HG03196 (cell line): ENCODE data around the gene ECHDC3.
A peak's percentile ranks its signal among the peaks of the same experiment; 100 is the strongest.
"Not testable (repeated sequence)": the region's sequence is repeated elsewhere in the genome, so short reads cannot be mapped to it uniquely, and the experiment has no call there.

Experiments
- ATAC-seq: cut with Tn5 transposase; IDR thresholded peaks from one replicate; pipeline ENCODE4 v1.9.1; 2021; ENCODE audit not compliant: unreplicated experiment

Gene ECHDC3, protein sequence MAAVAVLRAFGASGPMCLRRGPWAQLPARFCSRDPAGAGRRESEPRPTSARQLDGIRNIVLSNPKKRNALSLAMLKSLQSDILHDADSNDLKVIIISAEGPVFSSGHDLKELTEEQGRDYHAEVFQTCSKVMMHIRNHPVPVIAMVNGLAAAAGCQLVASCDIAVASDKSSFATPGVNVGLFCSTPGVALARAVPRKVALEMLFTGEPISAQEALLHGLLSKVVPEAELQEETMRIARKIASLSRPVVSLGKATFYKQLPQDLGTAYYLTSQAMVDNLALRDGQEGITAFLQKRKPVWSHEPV

GRCh38 chr10:11742009-11742778 is at the start of gene ECHDC3:
TSS of gene ECHDC3 (plus strand) at chr10:11742382. CDS start at chr10:11742577, 195 bp downstream.
- peak; percentile 67 for ATAC-seq

GRCh38 chr10:11693376-11693775 is 48.8 kb upstream of the ECHDC3 start:
- no peak for ATAC-seq

GRCh38 chr10:11695779-11696178 is 46.4 kb upstream of the ECHDC3 start:
- ATAC-seq, result no peak

DNA sequence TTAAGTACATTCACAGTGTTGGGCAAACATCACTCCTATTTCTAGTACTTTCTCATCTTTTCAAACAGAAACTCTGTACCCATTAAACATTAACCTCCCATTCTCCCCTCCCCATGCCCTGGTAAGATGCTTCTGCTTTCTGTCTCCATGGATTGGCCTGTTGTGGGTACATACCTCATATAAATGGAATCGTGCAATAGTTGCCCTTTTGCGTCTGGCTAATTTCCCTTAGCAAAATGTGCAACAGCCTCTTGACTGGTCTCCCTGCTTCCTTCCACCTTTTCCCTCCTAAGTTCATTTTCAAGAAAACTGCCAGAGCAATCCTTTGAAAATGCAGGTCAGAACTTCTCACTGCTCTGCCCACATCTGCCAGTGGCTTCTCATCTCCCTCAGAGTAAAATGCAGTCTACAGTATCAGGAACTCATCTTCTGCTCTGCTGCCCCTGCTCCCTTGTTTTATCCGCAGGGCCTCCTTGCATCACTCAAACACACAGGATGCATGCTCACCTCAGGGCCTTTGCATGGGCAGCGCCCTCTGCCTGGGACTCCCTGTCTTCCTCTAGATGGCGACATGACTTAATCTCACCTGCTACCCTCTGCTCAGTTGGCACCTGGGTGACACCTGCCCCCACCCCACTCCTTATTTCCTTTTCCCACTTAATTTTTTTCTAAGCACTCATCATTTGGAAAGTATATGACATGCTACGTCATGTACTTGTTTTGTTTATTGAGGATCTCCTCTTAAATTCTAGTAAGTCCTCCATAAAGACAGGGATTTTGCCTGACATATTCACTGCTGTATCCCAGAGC is 44.3 kb upstream of the ECHDC3 start:
- ATAC-seq, result peak; percentile 53

- peak; percentile 63 for ATAC-seq
Measured at GRCh38 chr10:11698691-11699549, 43.3 kb upstream of the ECHDC3 start.

- ATAC-seq, result peak; percentile 29
Measured at GRCh38 chr10:11699550-11700097, 42.6 kb upstream of the ECHDC3 start.

DNA sequence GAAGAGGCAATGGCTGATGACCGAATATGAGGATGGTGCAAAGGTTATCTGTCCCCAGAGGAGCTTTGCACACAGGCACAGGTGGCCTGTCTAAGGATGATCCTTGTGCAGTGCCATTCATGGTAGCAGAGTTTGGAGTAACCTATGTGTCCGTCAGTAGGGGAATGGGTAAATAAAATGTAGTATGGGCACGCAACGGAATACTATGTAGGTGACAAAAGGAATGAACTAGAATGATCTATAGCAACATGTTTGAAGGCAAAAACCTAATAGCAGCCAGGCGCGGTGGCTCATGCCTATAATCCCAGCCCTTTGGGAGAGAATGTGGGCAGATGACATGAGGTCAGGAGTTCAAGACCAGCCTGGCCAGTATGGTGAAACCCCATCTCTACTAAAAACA is 41.6 kb upstream of the ECHDC3 start:
- no peak for ATAC-seq

GRCh38 chr10:11701451-11702095 is 40.6 kb upstream of the ECHDC3 start:
- no peak for ATAC-seq

DNA sequence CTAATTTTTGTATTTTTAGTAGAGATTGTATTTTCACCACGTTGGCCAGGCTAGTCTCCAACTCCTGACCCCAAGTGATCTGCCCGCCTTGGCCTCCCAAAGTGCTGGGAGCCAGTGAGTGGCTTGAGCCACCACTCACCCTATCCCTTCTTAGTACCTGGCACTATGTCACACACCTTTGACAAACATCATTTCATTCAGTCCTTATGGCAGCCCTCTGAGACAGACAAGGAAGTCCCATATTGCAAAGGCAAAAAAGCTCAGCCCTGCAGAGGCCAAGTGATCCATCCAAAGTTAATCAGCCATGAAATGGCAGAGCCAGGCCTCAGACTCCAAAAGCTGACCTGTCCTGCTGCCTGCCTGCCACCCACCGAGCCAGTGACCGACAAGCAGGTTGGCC is 39.9 kb upstream of the ECHDC3 start:
- no peak for ATAC-seq

DNA sequence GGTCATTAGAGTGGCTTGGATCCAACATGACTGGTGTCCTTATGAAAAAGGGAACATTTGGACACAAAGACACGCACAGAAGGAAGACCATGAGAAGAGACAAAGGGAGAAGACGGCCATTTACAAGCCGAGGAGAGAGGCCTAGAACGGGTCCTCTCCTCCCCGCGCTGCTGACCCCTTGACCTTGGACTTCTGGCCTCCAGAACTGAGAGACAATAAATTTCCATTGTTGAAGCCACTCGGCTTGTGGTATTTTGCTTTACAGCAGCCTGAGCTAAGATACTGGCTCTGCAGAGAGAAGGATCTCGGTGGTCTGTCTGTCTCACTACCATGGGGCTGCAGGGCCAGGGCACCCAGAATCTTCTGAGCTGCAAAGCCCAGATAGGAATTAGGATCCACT is 38.1 kb upstream of the ECHDC3 start:
- no peak for ATAC-seq

DNA sequence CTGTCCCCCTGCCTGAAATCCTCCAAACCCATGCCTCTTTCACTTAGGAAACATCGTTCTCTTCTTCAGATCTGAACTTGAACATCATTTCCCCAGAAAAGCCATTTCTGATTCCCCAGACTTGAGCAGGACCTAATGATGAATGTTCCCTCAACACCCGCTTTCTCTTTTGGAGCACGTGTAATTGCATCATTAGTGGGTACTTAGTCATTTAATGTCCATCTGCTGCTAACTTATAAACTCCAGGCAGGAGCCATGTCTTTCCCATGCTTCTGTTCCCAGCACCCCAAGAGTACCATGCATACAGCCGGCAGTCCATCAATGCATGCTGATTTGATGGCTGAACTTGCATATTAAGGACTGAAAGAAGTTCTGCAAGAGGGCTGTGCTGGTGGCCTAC is 36.5 kb upstream of the ECHDC3 start:
- no peak for ATAC-seq

DNA sequence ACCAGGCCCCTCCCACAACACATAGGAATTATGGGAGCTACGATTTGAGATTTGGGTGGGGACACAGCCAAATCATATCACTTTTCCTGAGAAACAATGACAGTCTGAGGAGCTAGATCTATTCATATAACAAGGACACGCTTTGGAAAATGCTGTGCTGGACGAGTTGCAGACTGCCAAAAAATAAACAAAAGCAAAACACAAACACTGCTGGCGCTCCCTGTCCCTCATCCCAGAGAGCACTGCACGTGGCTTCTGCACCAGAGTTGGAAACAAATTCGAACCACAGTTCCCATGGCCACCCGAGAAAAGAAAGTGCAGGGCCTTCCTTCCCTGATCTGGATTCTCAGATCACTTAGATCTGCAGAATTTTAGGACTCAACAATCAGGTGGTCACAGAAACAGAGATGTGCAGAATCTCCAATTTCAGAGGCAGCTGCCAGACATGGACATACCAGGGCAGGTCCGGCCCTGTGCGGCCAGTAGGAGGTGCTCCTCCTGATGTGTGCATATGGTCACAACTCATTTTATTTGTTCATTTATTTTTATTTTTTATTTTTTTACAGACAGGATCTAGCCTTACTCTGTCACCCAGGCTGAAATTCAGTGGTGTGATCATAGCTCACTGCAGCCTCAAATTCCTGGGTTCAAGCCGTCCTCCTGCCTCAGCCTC is 35.2 kb upstream of the ECHDC3 start:
- no peak for ATAC-seq

- no peak for ATAC-seq
Measured at GRCh38 chr10:11707624-11708350, 34.4 kb upstream of the ECHDC3 start.

DNA sequence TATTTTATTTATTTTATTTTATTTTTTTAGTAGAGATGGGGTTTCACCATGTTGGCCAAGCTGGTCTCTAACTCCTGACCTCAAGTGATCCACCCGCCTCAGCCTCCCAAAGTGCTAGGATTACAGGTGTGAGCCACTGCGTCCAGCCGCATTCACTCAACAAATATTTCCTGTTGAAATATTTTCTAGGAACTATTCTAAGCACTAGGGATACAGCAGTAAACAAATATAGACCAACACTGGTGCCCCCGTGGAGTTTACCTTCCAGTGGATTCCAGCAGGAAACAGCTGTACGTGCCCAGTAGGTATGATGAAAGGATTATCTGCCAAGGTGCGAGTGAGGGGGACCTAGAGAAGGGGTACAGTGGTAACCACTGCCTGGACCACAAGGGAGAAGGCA is 33.4 kb upstream of the ECHDC3 start:
- not testable (repeated sequence) for ATAC-seq

DNA sequence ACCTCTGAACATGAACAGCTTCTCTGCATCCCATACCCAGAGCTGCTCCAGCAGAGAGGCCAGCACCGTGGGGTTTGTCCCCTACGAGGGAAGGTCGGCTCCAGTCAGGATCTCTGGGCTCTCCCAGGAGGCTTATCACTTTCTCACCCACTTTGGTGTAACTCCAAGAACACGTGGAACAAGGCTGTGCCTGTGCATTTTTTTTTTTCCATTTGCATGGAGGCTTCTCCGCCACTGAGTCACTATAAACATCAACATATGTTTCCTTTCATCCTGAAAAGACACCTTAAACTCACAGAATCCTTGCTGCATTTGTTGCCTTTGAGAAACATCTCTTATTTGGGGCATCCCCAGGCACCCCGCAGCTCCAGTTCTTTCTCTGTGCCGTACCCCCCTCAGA is 29.4 kb upstream of the ECHDC3 start:
- ATAC-seq, result no peak

- ATAC-seq, result no peak
Measured at GRCh38 chr10:11713186-11713743, 28.9 kb upstream of the ECHDC3 start.

DNA sequence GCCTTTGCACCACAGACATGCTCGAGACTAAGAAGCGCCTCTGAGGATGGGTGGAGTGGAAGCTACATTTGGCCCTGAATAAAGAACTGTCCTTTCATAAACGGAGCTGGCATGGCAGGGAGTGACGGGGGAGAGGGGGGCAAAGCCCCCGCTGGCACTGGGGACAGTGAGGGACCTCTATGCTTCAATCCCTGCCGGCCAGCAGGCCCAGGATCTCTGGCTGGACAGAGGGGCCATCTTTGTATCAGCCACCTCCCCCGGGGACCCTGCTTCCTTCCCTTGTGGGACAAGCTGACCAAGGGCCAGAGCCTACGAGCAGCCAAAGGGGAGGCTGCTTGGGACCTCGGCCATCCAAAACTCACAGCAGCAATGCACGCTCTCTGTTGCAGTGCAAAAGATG is 28.2 kb upstream of the ECHDC3 start:
- ATAC-seq, result no peak

GRCh38 chr10:11714750-11715365 is 27.3 kb upstream of the ECHDC3 start:
- no peak for ATAC-seq
